Muscle layer of duodenum (tissue), 2 donors: ENCODE measurements around the gene NRP2.

Experiments
- H3K27ac ChIP-seq: one replicate; pipeline ENCODE4 v1.7.0; 2013; ENCODE audit warnings: mild to moderate bottlenecking, low read length
- H3K27me3 ChIP-seq: one replicate; pipeline ENCODE4 v1.7.0; 2013; ENCODE audit warnings: low read depth, mild to moderate bottlenecking, control low read depth, low read length
- H3K36me3 ChIP-seq, 2 donors: one replicate each; pipeline ENCODE4 v1.7.0; 2013; ENCODE audit warnings: low read length in 2 of 2, control low read depth in 1 of 2, mild to moderate bottlenecking in 1 of 2; ENCODE audit not compliant: insufficient read depth in 2 of 2, control insufficient read depth in 1 of 2
- H3K4me1 ChIP-seq, 2 donors: one replicate each; pipeline ENCODE4 v1.7.0; 2013; ENCODE audit warnings: low read length in 2 of 2, mild to moderate bottlenecking in 2 of 2, control low read depth in 1 of 2, moderate library complexity in 1 of 2; ENCODE audit not compliant: insufficient read depth in 2 of 2, control insufficient read depth in 1 of 2
- H3K4me3 ChIP-seq, 2 donors: one replicate each; pipeline ENCODE4 v1.7.0; 2013; ENCODE audit warnings: low read length in 2 of 2, low read depth in 1 of 2, mild to moderate bottlenecking in 1 of 2
- H3K9me3 ChIP-seq, 2 donors: one replicate each; pipeline ENCODE4 v1.7.0; 2013; ENCODE audit warnings: low read length in 2 of 2, control low read depth in 1 of 2, mild to moderate bottlenecking in 1 of 2; ENCODE audit not compliant: control insufficient read depth in 1 of 2
- donor health status: healthy.

The NRP2 gene

DNA sequence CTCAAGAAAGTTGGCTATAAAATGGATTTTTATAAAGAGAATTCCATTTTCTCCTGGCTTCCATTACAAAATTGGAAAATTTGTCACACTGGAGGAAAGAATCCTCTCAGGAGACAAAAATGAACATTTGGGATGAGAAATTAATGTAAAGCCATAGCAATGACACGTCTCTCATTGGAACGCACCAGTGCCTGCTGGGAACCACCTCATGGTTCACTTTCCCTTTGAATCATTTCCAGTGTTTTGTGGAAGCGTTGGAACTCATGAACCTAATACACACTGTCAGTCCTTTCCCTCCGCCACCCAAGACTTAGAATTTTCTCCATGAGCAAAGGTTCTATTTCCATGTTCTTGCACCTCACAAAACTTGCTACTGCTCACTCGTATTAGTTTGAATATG, 21.0 kb upstream of the NRP2 start:
- H3K4me1 ChIP-seq, result peaks cover 4 to 16% of the 10 kb centered on the region in 2 donors
- no peak overlapping the region for H3K4me3 ChIP-seq
- no peaks in the 10 kb centered on the region for H3K27me3 ChIP-seq
- no peaks in the 10 kb centered on the region for H3K9me3 ChIP-seq
- no peak overlapping the region for H3K27ac ChIP-seq
- H3K36me3 ChIP-seq, result no peaks in the 10 kb centered on the region

DNA sequence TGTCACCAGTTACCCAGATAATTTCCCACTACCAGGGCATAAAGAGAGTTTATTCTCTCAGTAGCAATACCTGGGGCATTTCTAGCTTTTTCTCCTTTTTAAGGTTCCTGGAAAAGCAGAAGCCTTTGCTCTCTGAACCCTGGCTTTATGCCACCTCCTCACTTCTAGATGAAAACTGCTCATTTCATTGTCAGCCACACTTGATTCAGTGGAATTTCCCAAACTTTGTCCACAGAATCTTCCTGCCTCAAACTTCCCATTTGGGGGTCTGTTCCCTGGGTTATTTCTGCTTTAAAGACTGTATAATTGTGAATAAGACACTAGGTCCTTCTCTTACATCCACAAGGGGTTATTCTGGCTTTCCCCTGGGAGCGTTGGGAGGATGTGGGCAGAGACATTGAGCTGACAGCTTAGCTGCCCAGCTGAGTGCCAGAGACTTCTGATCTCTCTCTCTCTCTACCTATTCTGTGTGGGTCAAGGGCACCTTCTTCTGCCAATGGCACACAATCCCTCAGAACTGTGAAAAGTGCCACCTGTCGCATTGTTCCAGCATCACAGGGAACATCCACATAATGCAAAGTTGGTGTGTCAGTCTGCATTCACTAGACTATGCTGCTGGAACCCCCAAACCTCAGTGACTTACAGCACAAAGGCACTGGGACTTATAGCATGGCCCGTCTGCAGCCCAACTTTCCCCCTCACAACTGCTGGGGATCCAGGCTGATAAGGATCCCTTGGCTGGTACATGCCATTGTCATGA, 19.9 kb upstream of the NRP2 start:
- Histone ChIP-seq H3K36me3 (no peaks in the 10 kb centered on the region), H3K4me1 (peaks cover 0 to 10% of the 10 kb centered on the region in 2 donors), H3K27me3 (no peaks in the 10 kb centered on the region), H3K4me3 (no peak overlapping the region), H3K9me3 (no peaks in the 10 kb centered on the region), H3K27ac (no peak overlapping the region)

DNA sequence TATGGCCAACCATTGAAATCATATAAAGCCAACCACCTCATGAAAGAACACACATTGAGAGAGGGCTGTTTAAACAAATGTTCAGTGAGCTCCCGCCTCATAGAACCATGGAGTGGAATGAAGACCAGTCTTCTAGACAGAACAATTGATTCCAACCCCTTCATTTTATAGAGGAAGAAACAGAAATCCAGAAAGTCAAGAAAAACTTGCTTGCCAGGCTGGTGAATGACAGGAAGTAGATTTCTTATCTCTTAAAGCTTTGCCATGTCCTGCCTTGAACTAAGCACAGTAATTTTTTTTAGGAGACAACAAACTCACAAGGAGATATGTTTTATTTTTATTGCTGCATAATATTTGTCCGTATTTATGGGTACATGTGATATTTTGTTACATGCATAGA, 16.5 kb upstream of the NRP2 start:
- Histone ChIP-seq H3K4me1 (peaks cover 0 to 2% of the 10 kb centered on the region in 2 donors), H3K27ac (no peak overlapping the region), H3K9me3 (no peaks in the 10 kb centered on the region), H3K4me3 (no peak overlapping the region), H3K36me3 (no peaks in the 10 kb centered on the region), H3K27me3 (no peaks in the 10 kb centered on the region)

DNA sequence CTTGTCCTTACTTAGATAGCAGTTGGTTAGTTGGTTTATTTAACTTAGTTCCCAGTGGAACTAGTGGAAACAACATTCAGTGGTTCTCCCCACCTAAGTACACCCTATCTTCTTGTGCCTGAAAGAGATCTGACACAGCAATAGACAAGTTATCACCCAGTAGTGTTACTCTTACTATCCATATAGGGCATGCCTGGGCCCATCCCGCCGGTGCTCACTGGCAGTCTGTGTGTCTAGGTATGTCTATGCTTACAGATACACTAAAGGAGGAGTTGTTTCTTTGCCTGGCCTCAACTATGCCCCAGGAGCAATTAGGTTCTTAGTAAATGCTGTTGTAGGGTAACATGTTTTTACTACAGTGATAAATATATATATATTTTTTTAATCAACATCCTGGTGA, 12.0 kb upstream of the NRP2 start:
- Histone ChIP-seq H3K36me3 (no peaks in the 10 kb centered on the region), H3K4me3 (no peak overlapping the region), H3K4me1 (no peaks in the 10 kb centered on the region), H3K9me3 (no peaks in the 10 kb centered on the region), H3K27ac (no peak overlapping the region), H3K27me3 (no peaks in the 10 kb centered on the region)

DNA sequence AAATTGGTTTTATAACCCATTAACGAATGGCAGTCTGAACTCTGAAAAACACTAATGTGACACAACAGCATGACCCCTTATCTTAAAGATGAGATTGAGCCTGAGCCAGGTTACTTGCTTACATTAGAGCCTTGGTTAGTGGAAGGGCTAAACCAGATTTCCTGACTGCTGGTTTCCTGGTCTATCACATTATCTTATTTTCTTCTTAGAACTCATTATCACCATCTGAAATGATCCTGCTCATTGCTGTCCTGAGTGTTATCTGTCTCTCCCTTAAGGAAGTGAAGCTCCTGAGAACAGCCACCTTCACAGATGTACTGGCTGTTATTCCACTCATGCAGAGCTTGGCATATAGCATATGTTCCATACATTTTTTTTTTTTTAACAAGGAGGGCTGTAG, 9.0 kb upstream of the NRP2 start:
- Histone ChIP-seq H3K4me1 (no peaks in the 10 kb centered on the region), H3K27ac (no peak overlapping the region), H3K9me3 (no peaks in the 10 kb centered on the region), H3K36me3 (no peaks in the 10 kb centered on the region), H3K27me3 (no peaks in the 10 kb centered on the region), H3K4me3 (no peak overlapping the region)

DNA sequence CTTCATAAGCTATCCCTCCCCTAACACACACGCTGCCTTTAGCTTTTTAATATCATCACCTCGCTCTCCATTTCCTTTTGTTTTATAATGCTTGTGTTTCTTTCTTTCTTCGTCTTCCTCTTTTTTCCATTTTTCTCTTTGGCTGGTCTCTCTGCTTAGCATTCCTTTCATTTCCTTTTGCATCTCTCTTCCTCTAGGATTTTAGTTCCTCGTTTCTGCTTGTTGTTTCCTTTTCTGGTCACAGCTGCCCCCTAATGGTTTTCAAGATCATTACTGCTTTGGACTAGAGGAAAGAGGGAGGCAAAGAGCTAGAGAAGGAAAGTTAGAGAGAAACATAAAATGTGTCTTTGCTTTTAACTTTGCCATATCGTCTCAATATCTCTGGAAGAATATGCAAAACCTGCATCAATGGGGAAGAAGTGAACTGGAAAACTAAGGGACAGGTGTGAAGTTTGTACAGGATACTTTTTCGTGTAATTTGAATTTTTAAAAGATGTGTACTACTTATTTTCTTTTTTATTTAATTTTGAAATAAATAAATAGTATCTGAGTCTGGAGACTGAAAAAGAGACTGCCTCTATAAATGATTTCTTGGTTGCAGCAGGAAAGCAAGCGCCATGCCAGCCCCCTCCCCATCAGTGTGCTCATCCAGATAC, 6.3 kb upstream of the NRP2 start:
- Histone ChIP-seq H3K4me1 (peaks cover 0 to 4% of the 10 kb centered on the region in 2 donors), H3K9me3 (no peaks in the 10 kb centered on the region), H3K36me3 (no peaks in the 10 kb centered on the region), H3K27me3 (no peaks in the 10 kb centered on the region), H3K4me3 (peak overlapping the region in 1 of 2 donors; percentile 43), H3K27ac (no peak overlapping the region)

DNA sequence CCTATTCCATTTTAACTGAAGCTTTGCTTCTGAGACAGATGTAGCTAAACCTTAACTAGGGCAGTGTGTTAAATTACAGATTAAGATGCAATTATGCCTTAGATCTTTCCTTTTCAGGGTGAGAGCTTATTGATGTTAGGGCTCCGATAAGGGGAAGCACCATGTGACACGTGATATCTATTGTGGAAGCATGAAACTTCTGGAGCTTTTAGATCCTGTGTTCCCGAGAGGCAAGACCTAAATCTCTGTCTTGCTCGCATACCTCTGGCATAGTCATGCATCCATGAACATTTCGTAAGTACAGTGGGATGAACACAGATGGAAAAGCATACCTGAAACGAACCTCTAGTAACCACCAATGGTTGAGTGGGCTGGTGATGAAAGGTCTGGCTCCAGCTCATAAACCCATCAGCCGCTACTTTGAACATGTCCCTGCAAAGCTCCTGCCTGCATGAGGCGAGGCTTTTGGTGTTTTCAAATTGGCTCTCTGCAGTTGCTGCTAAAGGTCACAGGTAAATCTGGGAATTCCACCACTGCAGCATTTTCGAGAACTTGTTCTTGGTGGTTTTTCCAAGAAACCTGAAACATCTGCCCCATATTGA, 3.7 kb upstream of the NRP2 start:
- H3K27ac ChIP-seq, result no peak overlapping the region
- no peaks in the 10 kb centered on the region for H3K9me3 ChIP-seq
- no peaks in the 10 kb centered on the region for H3K36me3 ChIP-seq
- no peaks in the 10 kb centered on the region for H3K27me3 ChIP-seq
- H3K4me1 ChIP-seq, result peaks cover 0 to 4% of the 10 kb centered on the region in 2 donors
- H3K4me3 ChIP-seq, result no peak overlapping the region

DNA sequence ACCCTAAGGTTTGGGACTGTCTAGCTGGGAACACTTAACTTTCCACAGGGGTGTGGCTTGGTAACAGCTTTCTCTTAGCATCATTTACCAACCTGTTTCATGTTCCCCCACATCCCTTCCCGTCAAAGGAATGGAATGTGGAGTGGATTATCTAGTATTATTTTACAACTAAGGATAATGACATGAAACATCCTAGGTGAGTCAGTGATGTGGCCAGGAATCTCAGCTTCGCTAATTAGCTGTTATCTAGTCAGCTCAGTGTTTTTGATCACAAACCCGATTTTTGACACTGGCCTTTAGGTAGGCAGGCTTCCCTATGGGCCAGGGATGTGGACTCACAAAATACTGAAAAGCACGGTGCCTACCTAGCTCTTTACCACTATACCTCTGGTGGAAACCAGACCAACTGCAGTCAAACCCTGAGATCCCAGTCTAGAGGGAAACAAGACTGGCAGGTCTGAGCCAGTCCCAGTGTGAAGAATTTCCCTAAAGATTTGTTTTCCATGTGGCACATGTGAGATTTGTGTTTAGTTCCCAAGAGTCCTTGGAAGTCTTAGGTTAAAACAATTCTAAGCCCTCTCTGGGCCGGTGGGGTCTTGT, 2.8 kb upstream of the NRP2 start:
- H3K36me3 ChIP-seq, result no peaks in the 10 kb centered on the region
- no peak overlapping the region for H3K27ac ChIP-seq
- H3K27me3 ChIP-seq, result peaks cover under 1% of the 10 kb centered on the region
- no peak overlapping the region for H3K4me3 ChIP-seq
- H3K4me1 ChIP-seq, result peaks cover 0 to 4% of the 10 kb centered on the region in 2 donors
- H3K9me3 ChIP-seq, result no peaks in the 10 kb centered on the region

DNA sequence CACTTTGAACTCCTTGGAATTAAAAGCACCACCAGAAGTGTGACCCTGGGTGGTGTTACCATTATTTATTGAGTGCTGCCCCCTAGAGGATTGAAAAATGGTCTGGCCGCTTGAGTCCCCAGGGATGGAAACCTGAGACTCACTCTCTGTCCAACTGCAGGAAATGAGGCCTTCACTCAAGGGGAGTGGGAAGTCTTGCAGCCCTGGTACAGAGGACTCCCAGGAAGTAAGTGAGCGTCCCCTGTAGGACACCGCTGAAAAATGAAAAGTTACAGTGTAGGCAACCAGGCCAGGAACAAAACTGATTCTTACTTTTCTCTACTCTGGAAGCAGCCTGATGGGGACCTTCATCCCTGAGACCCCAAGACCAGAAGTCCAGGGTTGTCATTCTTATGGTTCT, 2.2 kb upstream of the NRP2 start:
- Histone ChIP-seq H3K27me3 (peaks cover 6% of the 10 kb centered on the region), H3K9me3 (no peaks in the 10 kb centered on the region), H3K4me3 (no peak overlapping the region), H3K27ac (no peak overlapping the region), H3K36me3 (no peaks in the 10 kb centered on the region), H3K4me1 (peaks cover 0 to 4% of the 10 kb centered on the region in 2 donors)

DNA sequence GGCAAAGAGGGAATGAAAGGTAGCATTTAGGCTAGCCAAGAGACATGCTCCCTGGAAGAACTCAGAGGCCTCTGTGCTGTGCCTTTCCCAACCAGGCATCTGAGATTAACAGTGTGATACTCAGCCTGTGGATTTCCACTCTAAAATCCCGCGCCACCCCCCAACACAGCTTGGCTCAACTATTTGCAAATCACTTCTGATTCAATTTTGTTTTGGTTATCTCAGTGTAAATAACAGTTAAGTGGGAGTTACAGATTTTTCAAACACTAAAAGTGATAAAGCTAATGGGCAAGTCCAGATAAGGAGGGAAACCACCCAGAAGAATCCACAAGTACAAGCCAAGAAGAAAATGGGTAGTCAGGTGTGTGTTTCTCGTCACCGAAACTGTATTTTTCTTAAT, 1.4 kb upstream of the NRP2 start:
- peaks cover 6% of the 10 kb centered on the region for H3K27me3 ChIP-seq
- H3K27ac ChIP-seq, result no peak overlapping the region

More for the DNA sequence above, 1.4 kb upstream of the NRP2 start:
- Histone ChIP-seq H3K36me3 (no peaks in the 10 kb centered on the region), H3K4me3 (no peak overlapping the region), H3K9me3 (no peaks in the 10 kb centered on the region), H3K4me1 (peaks cover 0 to 4% of the 10 kb centered on the region in 2 donors)
